Measurements from ENCODE around the gene SSC5D.
A peak's percentile ranks its signal among the peaks of the same experiment; 100 is the strongest.
"Not testable (repeated sequence)": the region's sequence is repeated elsewhere in the genome, so short reads cannot be mapped to it uniquely, and the experiment has no call there.

The SSC5D gene

GRCh38 chr19:55503502-55504251, 15.4 kb downstream of the SSC5D start:
- ATAC-seq (peak; percentile 93), DNase-seq (peak; percentile 97)

- ATAC-seq (no peak), DNase-seq (no peak)
Observed at GRCh38 chr19:55504252-55504603, 16.0 kb downstream of the SSC5D start.

GRCh38 chr19:55504981-55505380, 16.7 kb downstream of the SSC5D start:
- DNase-seq, result no peak
- no peak for ATAC-seq

- no peak for ATAC-seq
- DNase-seq, result no peak
Observed at GRCh38 chr19:55508120-55508519, 19.9 kb downstream of the SSC5D start.

- DNase-seq, result peak; percentile 93
- peak; percentile 100 for ATAC-seq
Observed at GRCh38 chr19:55516878-55517620, 28.8 kb downstream of the SSC5D start.

GRCh38 chr19:55519451-55520311, 31.4 kb downstream of the SSC5D start:
- no peak for ATAC-seq
- no peak for DNase-seq

- DNase-seq (no peak), ATAC-seq (no peak)
Observed at GRCh38 chr19:55520691-55521292, 32.6 kb downstream of the SSC5D start.

GRCh38 chr19:55525289-55526101, 37.3 kb downstream of the SSC5D start:
- no peak for ATAC-seq

GRCh38 chr19:55526216-55527196, 38.3 kb downstream of the SSC5D start:
- ATAC-seq (no peak), DNase-seq (no peak)

More at GRCh38 chr19:55525289-55526101, 37.3 kb downstream of the SSC5D start:
- no peak for DNase-seq

GRCh38 chr19:55527197-55528029, 39.2 kb downstream of the SSC5D start:
- ATAC-seq (no peak), DNase-seq (no peak)

GRCh38 chr19:55528030-55528803, 40.0 kb downstream of the SSC5D start:
- ATAC-seq (no peak), DNase-seq (no peak)

- DNase-seq (no peak), ATAC-seq (no peak)
Observed at GRCh38 chr19:55529636-55530234, 41.5 kb downstream of the SSC5D start.

GRCh38 chr19:55530996-55531395, 42.8 kb downstream of the SSC5D start:
- DNase-seq (no peak), ATAC-seq (no peak)

- not testable (repeated sequence) for DNase-seq, ATAC-seq
Observed at GRCh38 chr19:55534280-55534679, 46.0 kb downstream of the SSC5D start.

- no peak for ATAC-seq
- DNase-seq, result no peak
Observed at GRCh38 chr19:55535173-55535964, 47.1 kb downstream of the SSC5D start.

- no peak for ATAC-seq
Observed at GRCh38 chr19:55535965-55536350, 47.7 kb downstream of the SSC5D start.

GRCh38 chr19:55536366-55536765, 48.1 kb downstream of the SSC5D start:
- DNase-seq, result no peak

More at GRCh38 chr19:55535965-55536350, 47.7 kb downstream of the SSC5D start:
- DNase-seq, result no peak

More at GRCh38 chr19:55536366-55536765, 48.1 kb downstream of the SSC5D start:
- ATAC-seq, result no peak
